ENCODE measurements around the gene TUBGCP6. TPM values are rescaled to one million over a fixed set of nuclear protein-coding genes. Genes with fewer than 3 reads are reported as not detected.

The TUBGCP6 gene
- total and polyA plus RNA-seq, 11 donors = 11.6 to 28.8 (median 17.7) TPM

DNA sequence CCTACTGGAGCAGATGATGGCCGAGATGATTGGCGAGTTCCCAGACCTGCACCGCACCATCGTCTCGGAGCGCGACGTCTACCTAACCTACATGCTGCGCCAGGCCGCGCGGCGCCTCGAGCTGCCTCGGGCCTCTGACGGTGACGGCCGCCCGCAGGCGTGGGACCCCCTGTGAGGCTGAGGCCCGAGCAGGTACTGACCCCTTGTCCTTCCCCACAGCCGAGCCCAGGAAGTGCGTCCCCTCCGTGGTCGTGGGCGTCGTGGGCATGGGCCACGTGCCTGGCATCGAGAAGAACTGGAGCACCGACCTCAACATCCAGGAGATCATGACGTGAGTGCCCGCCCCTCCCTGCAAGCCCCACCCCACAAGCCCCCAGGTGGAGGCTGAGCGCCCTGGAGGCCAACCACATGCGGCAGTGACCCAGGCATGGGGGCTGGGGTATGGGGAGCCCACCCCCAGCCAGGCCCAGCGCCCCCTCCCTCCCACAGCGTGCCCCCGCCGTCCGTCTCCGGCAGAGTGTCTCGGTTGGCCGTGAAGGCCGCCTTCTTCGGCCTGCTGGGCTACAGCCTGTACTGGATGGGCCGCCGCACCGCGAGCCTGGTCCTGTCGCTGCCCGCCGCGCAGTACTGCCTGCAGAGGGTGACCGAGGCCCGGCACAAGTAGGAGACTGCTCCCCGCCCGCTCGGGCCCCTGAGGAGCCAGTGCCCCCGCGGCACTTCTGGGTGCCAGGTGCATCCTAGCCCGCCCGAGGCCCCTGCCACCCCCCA lies 46.8 kb downstream of the TUBGCP6 start:
- DNase-seq = peak in 1 of 5 donors; percentile 28
- peaks cover 0 to 59% (median 20%) of the 10 kb centered on the region in 9 donors for H3K36me3 ChIP-seq
- H3K27me3 ChIP-seq = no peaks in the 10 kb centered on the region
- TF ChIP-seq, protein P1, sequence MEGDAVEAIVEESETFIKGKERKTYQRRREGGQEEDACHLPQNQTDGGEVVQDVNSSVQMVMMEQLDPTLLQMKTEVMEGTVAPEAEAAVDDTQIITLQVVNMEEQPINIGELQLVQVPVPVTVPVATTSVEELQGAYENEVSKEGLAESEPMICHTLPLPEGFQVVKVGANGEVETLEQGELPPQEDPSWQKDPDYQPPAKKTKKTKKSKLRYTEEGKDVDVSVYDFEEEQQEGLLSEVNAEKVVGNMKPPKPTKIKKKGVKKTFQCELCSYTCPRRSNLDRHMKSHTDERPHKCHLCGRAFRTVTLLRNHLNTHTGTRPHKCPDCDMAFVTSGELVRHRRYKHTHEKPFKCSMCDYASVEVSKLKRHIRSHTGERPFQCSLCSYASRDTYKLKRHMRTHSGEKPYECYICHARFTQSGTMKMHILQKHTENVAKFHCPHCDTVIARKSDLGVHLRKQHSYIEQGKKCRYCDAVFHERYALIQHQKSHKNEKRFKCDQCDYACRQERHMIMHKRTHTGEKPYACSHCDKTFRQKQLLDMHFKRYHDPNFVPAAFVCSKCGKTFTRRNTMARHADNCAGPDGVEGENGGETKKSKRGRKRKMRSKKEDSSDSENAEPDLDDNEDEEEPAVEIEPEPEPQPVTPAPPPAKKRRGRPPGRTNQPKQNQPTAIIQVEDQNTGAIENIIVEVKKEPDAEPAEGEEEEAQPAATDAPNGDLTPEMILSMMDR (IDR thresholded peaks at IDR 0.05) = no peak
- no peak for TF ChIP-seq POLR2A (IDR thresholded peaks at IDR 0.05)
- peaks cover 0 to 30% (median 21%) of the 10 kb centered on the region in 12 donors for H3K4me1 ChIP-seq
- no peak overlapping the region for H3K4me3 ChIP-seq
- H3K9me3 ChIP-seq = no peaks in the 10 kb centered on the region
- no peak for ATAC-seq
- H3K27ac ChIP-seq = no peak overlapping the region
- WGBS, 4 donors = 90 to 95% (median 92%) methylated on average over 20 to 61 of the region's 61 CpGs
- intact Hi-C loops (cut with DNase I) = no loop called here

- Histone ChIP-seq H3K4me3 (no peak overlapping the region), H3K36me3 (peaks cover 0 to 60% (median 19%) of the 10 kb centered on the region in 9 donors), H3K4me1 (peaks cover 0 to 30% (median 14%) of the 10 kb centered on the region in 12 donors), H3K9me3 (no peaks in the 10 kb centered on the region), H3K27ac (no peak overlapping the region), H3K27me3 (no peaks in the 10 kb centered on the region)
- DNase-seq = peak in 1 of 5 donors; percentile 18
- intact Hi-C loops (cut with DNase I) = no loop called here
- 85 to 95% (median 87%) methylated on average over 12 to 23 of the region's 23 CpGs for WGBS, 4 donors
- no peak for ATAC-seq
- no peak for TF ChIP-seq POLR2A (IDR thresholded peaks at IDR 0.05)
- TF ChIP-seq, protein P1 (IDR thresholded peaks at IDR 0.05) = no peak
Measured at GRCh38 chr22:50197000-50197800, 47.6 kb downstream of the TUBGCP6 start.

- Histone ChIP-seq H3K36me3 (peaks cover 0 to 60% (median 19%) of the 10 kb centered on the region in 9 donors), H3K4me3 (no peak overlapping the region), H3K9me3 (no peaks in the 10 kb centered on the region), H3K27ac (no peak overlapping the region), H3K27me3 (no peaks in the 10 kb centered on the region), H3K4me1 (peaks cover 0 to 33% (median 14%) of the 10 kb centered on the region in 12 donors)
- intact Hi-C loops (cut with DNase I) = no loop called here
- ATAC-seq = no peak
- TF ChIP-seq, protein P1 (IDR thresholded peaks at IDR 0.05) = no peak
- TF ChIP-seq POLR2A (IDR thresholded peaks at IDR 0.05) = no peak
- 87 to 91% (median 90%) methylated on average over 11 to 18 of the region's 18 CpGs for WGBS, 4 donors
- peak in 1 of 5 donors; percentile 24 for DNase-seq
Measured at GRCh38 chr22:50196256-50196655, 48.6 kb downstream of the TUBGCP6 start.

Measured in heart left ventricle (tissue), 16 donors.